GM18505 (cell line): ENCODE data around the gene TMEM234.
A peak's percentile ranks its signal among the peaks of the same experiment; 100 is the strongest.

ENCODE experiments used
- ATAC-seq: cut with Tn5 transposase; IDR thresholded peaks from one replicate; pipeline ENCODE4 v1.9.1; 2021; ENCODE audit not compliant: unreplicated experiment
- POLR2A ChIP-seq: IDR thresholded peaks from 4 replicates; pipeline ENCODE4 v1.6.1; 2011; ENCODE audit warnings: borderline replicate concordance; ENCODE audit not compliant: insufficient read depth, insufficient read length; ENCODE audit errors: extremely low read depth

Gene TMEM234

DNA sequence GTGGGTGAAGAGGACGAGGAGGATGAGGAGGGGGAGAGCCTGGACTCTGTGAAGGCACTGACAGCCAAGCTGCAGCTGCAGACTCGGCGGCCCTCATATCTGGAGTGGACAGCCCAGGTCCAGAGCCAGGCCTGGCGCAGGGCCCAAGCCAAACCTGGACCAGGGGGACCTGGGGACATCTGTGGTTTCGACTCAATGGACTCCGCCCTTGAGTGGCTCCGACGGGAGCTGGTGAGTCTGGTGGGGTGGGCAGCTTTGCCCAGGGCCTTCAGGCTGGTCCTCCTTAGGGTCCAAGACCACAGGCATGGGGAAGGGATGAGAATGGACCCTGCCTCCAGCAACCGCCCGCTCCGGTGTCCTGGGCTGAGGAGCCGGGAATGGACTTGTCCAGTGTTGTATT is 25.3 kb upstream of the TMEM234 start:
- no peak for TF ChIP-seq POLR2A
- no peak for ATAC-seq

DNA sequence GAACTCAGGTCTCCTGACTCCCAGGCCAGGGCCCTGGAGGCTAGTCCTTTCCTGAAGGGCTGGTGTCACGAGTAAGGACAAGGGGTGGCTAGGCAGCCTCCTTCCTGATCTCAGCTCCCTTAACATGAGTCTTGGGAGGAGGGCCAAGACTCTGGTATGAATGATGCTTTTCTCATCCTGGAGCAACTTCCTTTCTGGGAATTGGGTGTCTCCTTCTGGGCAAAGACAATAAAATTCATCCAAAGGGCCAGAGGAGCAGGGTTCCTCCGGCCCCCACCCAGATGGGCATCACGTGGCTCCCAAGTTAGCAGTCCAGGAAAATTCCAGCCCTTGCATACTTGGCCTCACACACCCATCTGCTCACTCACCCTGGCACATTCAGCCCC is 24.7 kb upstream of the TMEM234 start, which contains the start of gene FAM167B:
Gene FAM167B, plus strand, starts transcription at position 335 of the 386 bp plus-strand sequence. CDS start 200 bp downstream, outside the sequence.
- ATAC-seq: no peak
- TF ChIP-seq POLR2A: no peak

- no peak for TF ChIP-seq POLR2A
- ATAC-seq: no peak
Observed at GRCh38 chr1:32242341-32242851, 20.2 kb upstream of the TMEM234 start.

DNA sequence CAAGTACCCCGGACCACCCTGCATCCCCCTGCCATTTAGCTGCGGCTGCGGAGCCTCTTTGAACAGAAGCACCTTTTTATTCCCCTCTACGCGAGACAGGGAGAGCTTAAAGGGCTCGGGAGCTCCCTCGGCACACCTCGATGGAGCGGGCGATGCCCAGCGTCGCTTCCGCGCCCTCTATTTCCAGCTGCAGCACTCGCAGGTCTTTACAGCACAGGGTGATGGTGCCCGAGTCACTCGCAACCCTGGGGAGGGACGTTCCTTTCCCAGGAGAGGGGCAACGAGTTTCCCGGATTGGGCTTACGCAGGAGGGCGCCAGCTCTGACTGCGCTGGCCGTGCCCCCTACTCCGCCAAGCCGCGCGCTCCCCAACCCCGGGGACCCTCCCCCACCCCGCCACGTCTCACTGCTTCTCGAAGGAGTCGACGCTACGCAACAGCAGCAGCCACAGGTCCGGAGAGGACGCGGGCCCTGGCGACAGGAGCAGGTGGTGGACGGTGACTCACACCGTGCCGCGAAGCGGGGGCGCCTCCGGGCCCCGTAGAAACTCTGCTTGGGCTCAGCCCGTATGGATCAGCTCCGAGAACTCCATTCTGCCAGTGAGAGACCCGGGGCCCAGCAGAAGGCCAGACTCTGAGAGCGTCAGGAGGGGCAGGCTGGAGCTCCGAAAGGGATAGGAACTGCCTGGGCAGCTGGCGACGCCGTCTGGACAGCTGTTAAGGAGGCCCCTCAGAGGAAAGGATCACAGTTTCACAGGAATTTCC is 19.0 kb upstream of the TMEM234 start:
- no peak for TF ChIP-seq POLR2A
- ATAC-seq: no peak

GRCh38 chr1:32240140-32240951 is 18.2 kb upstream of the TMEM234 start:
- no peak for ATAC-seq

GRCh38 chr1:32239790-32240139 is 17.6 kb upstream of the TMEM234 start:
- TF ChIP-seq POLR2A: no peak
- ATAC-seq: no peak

More at GRCh38 chr1:32240140-32240951, 18.2 kb upstream of the TMEM234 start:
- TF ChIP-seq POLR2A: peak; percentile 20

GRCh38 chr1:32239337-32239736 is 17.2 kb upstream of the TMEM234 start:
- TF ChIP-seq POLR2A: no peak
- ATAC-seq: no peak

- TF ChIP-seq POLR2A: no peak
- ATAC-seq: no peak
Observed at GRCh38 chr1:32234792-32235191, 12.6 kb upstream of the TMEM234 start.

DNA sequence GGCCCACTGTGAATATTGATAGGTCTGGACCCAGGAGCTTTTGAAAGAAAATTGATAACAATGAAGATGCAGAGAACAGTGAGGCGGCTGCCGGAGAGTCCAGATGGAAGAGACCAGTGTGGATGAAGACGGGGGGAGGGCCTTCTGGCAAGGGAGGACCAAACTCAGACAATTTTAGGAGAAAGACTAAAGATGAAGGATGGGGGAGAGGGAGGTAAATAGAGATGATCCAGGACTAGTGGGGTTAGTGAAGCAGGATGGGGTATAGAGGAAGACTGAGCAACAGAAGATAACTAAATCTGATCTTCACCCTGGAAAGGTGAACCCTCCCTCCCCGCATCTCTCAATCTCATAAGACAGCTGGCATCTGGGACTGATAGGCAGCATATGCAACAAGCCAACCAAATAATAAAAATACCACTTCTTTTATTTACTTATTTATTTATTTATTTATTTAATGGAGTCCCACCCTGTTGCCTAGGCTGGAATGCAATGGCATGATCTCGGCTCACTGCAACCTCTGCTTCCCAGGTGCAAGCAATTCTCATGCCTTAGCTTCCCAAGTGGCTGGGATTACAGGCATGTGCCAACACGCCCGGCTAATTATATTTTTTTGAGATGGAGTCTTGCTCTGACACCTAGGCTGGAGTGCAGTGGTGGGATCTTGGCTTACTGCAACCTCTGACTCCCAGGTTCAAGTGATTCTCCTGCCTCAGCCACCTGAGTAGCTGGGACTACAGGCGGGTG is 10.6 kb upstream of the TMEM234 start:
- no peak for TF ChIP-seq POLR2A
- ATAC-seq: no peak

DNA sequence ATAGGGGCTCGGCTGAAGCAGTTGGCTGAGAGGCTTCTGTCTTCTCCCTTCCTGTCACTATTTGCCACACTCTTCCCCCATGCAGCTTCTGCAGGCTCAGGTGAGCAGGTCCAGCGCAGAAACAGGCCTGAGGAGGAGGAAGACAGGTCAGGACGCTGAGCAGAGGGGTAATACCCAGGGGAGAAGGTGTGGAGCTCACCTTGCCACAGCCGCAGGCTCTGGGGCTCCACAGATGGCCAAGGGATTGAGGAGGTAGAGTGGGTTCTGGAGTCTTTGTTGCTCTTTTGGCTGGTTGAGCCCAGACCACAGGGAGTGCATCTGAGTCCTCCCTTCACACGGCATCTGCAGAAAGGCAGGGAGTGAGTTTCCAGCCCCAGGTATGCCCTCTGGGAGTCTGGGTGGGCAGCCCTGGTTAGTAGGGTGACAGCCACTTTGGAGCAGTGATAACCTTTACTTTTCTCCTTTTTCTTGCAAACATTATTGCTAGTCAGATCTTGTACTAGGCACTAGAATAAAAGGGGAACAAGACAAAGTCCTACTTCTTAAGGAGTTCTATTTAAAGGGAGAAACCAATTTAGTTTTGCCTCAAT is 9.8 kb upstream of the TMEM234 start:
- ATAC-seq: no peak
- TF ChIP-seq POLR2A: no peak

DNA sequence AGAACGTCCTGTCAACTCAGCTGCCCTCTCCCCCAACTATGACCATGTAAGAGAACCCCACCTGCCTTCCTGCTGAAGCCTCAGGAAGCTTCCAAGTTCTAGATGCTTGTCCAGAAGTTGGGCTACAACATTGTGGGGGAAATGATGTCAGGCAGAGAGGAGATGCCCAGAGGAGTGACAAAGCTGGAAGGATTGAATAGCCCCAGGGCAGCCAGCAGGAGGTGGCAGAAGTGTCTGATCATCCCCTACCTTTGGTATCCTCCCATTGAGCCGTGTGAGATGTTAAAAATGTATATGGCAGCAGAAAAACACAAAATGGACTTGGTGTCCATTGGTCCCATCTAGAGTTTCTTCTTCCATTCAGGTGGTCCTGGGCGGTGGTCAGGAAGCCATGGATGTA is 6.6 kb upstream of the TMEM234 start:
- TF ChIP-seq POLR2A: no peak

DNA sequence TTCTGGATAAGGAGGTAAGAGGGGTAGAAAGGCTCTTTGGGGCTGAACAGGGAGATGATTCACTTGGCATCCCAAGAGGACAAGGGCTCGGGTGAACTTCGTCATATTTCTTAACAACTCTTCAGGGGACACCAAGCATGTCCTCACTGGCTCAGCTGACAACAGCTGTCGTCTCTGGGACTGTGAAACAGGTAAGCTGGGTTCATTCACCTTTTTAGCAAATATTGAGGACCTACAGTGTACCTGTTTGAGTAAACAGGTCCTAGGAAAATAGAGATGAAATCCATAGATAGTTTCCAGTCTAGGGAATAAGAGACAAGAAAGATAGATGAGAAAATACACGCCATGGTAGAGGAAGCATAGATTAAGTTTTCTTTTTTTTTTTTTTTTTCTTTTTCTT is 2.1 kb upstream of the TMEM234 start:
- TF ChIP-seq POLR2A: no peak
- no peak for ATAC-seq

More for the DNA sequence above, 6.6 kb upstream of the TMEM234 start:
- no peak for ATAC-seq

DNA sequence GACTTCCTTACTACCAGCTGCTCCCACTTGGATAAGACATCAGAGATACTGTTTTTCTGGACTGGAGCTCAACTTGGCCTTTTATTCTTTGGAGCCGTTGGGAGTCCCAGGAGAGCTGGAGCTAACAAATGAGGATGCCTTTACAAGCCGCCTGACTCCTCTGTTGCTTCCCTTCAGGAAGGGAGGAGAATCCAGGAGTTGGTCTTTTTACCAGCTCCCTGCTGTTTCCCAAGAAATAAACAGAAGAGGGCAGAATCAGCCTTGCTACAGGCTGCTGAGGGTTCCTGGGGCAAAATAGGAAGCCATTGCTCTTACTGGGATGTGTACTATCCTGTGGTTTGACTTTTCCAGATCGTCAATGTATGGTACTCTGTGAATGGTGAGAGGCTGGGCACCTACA is 1.5 kb upstream of the TMEM234 start:
- ATAC-seq: no peak
- no peak for TF ChIP-seq POLR2A
